ENCODE measurements around the gene CORO6. TPM values are rescaled to one million over a fixed set of nuclear protein-coding genes. Genes with fewer than 3 reads are reported as not detected.

CORO6 gene
- polyA plus RNA-seq, 4 donors, result 0.67 to 7.3 (median 1.1) TPM

DNA sequence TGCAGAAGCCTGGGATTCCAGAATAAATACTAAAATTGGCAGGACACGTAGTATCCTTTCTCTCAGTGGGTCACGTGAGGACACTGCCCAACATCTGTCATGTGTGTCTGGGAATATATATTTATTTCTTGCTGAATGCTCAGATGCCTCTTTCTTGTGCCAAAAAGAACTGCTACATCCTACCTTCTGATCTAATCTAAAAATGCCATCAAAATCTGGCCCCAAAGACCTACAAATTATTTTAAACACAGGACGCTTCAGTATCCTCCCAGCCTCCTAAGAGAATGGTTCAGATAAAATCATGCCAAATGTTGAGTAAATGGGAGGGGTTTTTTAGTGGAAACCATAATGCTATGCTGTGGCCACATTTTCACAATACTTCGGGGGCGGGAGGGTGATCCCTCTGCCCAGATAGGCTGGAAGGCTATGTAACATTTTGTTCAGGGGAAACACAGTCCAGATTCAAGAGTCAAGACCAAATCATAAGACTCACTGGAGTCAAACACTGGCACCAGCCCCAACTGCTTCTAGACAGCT is 22.9 kb upstream of the CORO6 start:
- WGBS, 3 donors, result 55 to 96% (median 88%) methylated on average over 5 of the region's 5 CpGs
- no peaks in the 10 kb centered on the region for H3K27me3 ChIP-seq (ENCODE audit: control insufficient read depth in 3 of 3, insufficient read depth in 3 of 3, low read length in 3 of 3)

DNA sequence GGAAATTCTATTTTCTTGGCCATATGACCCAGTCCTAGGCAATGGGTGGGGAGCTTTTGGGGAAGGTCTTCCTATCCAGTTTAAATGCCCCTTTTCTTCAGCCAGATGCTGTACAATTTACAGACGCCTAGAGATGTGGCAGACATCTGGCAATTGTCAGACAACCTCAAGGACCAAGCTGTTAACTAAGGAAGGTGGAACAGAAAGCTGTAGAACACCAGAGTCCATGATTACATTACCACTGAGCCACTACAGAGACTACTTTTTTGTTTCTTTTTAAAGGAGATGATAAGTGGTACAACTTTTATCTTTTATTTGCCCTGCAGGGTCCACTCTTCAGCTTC is 21.1 kb upstream of the CORO6 start:
- H3K9me3 ChIP-seq (ENCODE audit: control insufficient read depth in 2 of 2, insufficient read depth in 1 of 2, low read depth in 1 of 2, low read length in 1 of 2), result peaks cover 0 to 4% of the 10 kb centered on the region in 2 donors
- WGBS, 3 donors, result 79 to 90% (median 89%) methylated on average over 1 of the region's 1 CpG
- DNase-seq, result no peak
- H3K27ac ChIP-seq (ENCODE audit: low read depth in 1 of 3, low read length in 2 of 3), result peak overlapping the region in 1 of 3 donors; percentile 83
- no peak overlapping the region for H3K4me3 ChIP-seq (ENCODE audit: low read depth in 1 of 3, low read length in 3 of 3)
- no peak for FAIRE-seq
- peaks cover 0 to 11% (median 9%) of the 10 kb centered on the region in 3 donors for H3K36me3 ChIP-seq (ENCODE audit: control insufficient read depth in 3 of 3, insufficient read depth in 2 of 3, low read depth in 1 of 3, low read length in 3 of 3)
- peaks cover 0 to 17% (median 15%) of the 10 kb centered on the region in 3 donors for H3K4me1 ChIP-seq (ENCODE audit: control insufficient read depth in 3 of 3, insufficient read depth in 2 of 3, low read depth in 1 of 3, low read length in 2 of 3)
- H3K27me3 ChIP-seq (ENCODE audit: control insufficient read depth in 3 of 3, insufficient read depth in 3 of 3, low read length in 3 of 3), result no peaks in the 10 kb centered on the region

More for the DNA sequence above, 22.9 kb upstream of the CORO6 start:
- Histone ChIP-seq H3K9me3 (ENCODE audit: control insufficient read depth in 2 of 2, insufficient read depth in 1 of 2, low read depth in 1 of 2, low read length in 1 of 2) (peaks cover 0 to 4% of the 10 kb centered on the region in 2 donors), H3K4me1 (ENCODE audit: control insufficient read depth in 3 of 3, insufficient read depth in 2 of 3, low read depth in 1 of 3, low read length in 2 of 3) (peaks cover 0 to 15% (median 15%) of the 10 kb centered on the region in 3 donors), H3K4me3 (ENCODE audit: low read depth in 1 of 3, low read length in 3 of 3) (no peak overlapping the region), H3K27ac (ENCODE audit: low read depth in 1 of 3, low read length in 2 of 3) (peak overlapping the region in 1 of 3 donors; percentile 86), H3K36me3 (ENCODE audit: control insufficient read depth in 3 of 3, insufficient read depth in 2 of 3, low read depth in 1 of 3, low read length in 3 of 3) (peaks cover 6 to 16% (median 9%) of the 10 kb centered on the region in 3 donors)
- DNase-seq (no peak), FAIRE-seq (no peak)

GRCh38 chr17:29642171-29642611 is 19.5 kb upstream of the CORO6 start:
- 64 to 71% (median 71%) methylated on average over 2 of the region's 2 CpGs for WGBS, 3 donors

GRCh38 chr17:29640981-29641642 is 18.4 kb upstream of the CORO6 start:
- no peak for FAIRE-seq

More at GRCh38 chr17:29642171-29642611, 19.5 kb upstream of the CORO6 start:
- DNase-seq (no peak), FAIRE-seq (no peak)
- Histone ChIP-seq H3K36me3 (ENCODE audit: control insufficient read depth in 3 of 3, insufficient read depth in 2 of 3, low read depth in 1 of 3, low read length in 3 of 3) (peaks cover 0 to 9% (median 5%) of the 10 kb centered on the region in 3 donors), H3K4me1 (ENCODE audit: control insufficient read depth in 3 of 3, insufficient read depth in 2 of 3, low read depth in 1 of 3, low read length in 2 of 3) (peaks cover 0 to 17% (median 15%) of the 10 kb centered on the region in 3 donors), H3K9me3 (ENCODE audit: control insufficient read depth in 2 of 2, insufficient read depth in 1 of 2, low read depth in 1 of 2, low read length in 1 of 2) (peaks cover 0 to 4% of the 10 kb centered on the region in 2 donors), H3K27me3 (ENCODE audit: control insufficient read depth in 3 of 3, insufficient read depth in 3 of 3, low read length in 3 of 3) (no peaks in the 10 kb centered on the region), H3K27ac (ENCODE audit: low read depth in 1 of 3, low read length in 2 of 3) (no peak overlapping the region), H3K4me3 (ENCODE audit: low read depth in 1 of 3, low read length in 3 of 3) (no peak overlapping the region)

GRCh38 chr17:29640413-29640812 is 17.7 kb upstream of the CORO6 start:
- DNase-seq (no peak), FAIRE-seq (no peak)
- Histone ChIP-seq H3K27ac (ENCODE audit: low read depth in 1 of 3, low read length in 2 of 3) (no peak overlapping the region), H3K36me3 (ENCODE audit: control insufficient read depth in 3 of 3, insufficient read depth in 2 of 3, low read depth in 1 of 3, low read length in 3 of 3) (peaks cover 9 to 10% (median 10%) of the 10 kb centered on the region in 3 donors), H3K27me3 (ENCODE audit: control insufficient read depth in 3 of 3, insufficient read depth in 3 of 3, low read length in 3 of 3) (no peaks in the 10 kb centered on the region), H3K9me3 (ENCODE audit: control insufficient read depth in 2 of 2, insufficient read depth in 1 of 2, low read depth in 1 of 2, low read length in 1 of 2) (peaks cover 0 to 4% of the 10 kb centered on the region in 2 donors), H3K4me3 (ENCODE audit: low read depth in 1 of 3, low read length in 3 of 3) (no peak overlapping the region), H3K4me1 (ENCODE audit: control insufficient read depth in 3 of 3, insufficient read depth in 2 of 3, low read depth in 1 of 3, low read length in 2 of 3) (peaks cover 0 to 17% (median 8%) of the 10 kb centered on the region in 3 donors)
- 34 to 74% (median 68%) methylated on average over 2 of the region's 2 CpGs for WGBS, 3 donors

More at GRCh38 chr17:29640981-29641642, 18.4 kb upstream of the CORO6 start:
- H3K9me3 ChIP-seq (ENCODE audit: control insufficient read depth in 2 of 2, insufficient read depth in 1 of 2, low read depth in 1 of 2, low read length in 1 of 2), result peaks cover 0 to 4% of the 10 kb centered on the region in 2 donors
- WGBS, 3 donors, result 76 to 96% (median 91%) methylated on average over 7 of the region's 7 CpGs
- H3K4me1 ChIP-seq (ENCODE audit: control insufficient read depth in 3 of 3, insufficient read depth in 2 of 3, low read depth in 1 of 3, low read length in 2 of 3), result peaks cover 0 to 17% (median 15%) of the 10 kb centered on the region in 3 donors
- H3K27ac ChIP-seq (ENCODE audit: low read depth in 1 of 3, low read length in 2 of 3), result peak overlapping the region in 1 of 3 donors; percentile 14
- no peaks in the 10 kb centered on the region for H3K27me3 ChIP-seq (ENCODE audit: control insufficient read depth in 3 of 3, insufficient read depth in 3 of 3, low read length in 3 of 3)
- no peak overlapping the region for H3K4me3 ChIP-seq (ENCODE audit: low read depth in 1 of 3, low read length in 3 of 3)
- DNase-seq, result no peak
- H3K36me3 ChIP-seq (ENCODE audit: control insufficient read depth in 3 of 3, insufficient read depth in 2 of 3, low read depth in 1 of 3, low read length in 3 of 3), result peaks cover 6 to 9% (median 8%) of the 10 kb centered on the region in 3 donors

- Histone ChIP-seq H3K36me3 (ENCODE audit: control insufficient read depth in 3 of 3, insufficient read depth in 2 of 3, low read depth in 1 of 3, low read length in 3 of 3) (peaks cover 12 to 32% (median 28%) of the 10 kb centered on the region in 3 donors), H3K4me3 (ENCODE audit: low read depth in 1 of 3, low read length in 3 of 3) (no peak overlapping the region), H3K27me3 (ENCODE audit: control insufficient read depth in 3 of 3, insufficient read depth in 3 of 3, low read length in 3 of 3) (no peaks in the 10 kb centered on the region), H3K9me3 (ENCODE audit: control insufficient read depth in 2 of 2, insufficient read depth in 1 of 2, low read depth in 1 of 2, low read length in 1 of 2) (no peaks in the 10 kb centered on the region), H3K27ac (ENCODE audit: low read depth in 1 of 3, low read length in 2 of 3) (no peak overlapping the region), H3K4me1 (ENCODE audit: control insufficient read depth in 3 of 3, insufficient read depth in 2 of 3, low read depth in 1 of 3, low read length in 2 of 3) (no peaks in the 10 kb centered on the region)
- DNase-seq, result no peak
- WGBS, 3 donors, result 92 to 99% (median 97%) methylated on average over 3 of the region's 3 CpGs
- FAIRE-seq, result no peak
These were observed 11.2 kb upstream of the CORO6 start for GRCh38 chr17:29633886-29634285.

DNA sequence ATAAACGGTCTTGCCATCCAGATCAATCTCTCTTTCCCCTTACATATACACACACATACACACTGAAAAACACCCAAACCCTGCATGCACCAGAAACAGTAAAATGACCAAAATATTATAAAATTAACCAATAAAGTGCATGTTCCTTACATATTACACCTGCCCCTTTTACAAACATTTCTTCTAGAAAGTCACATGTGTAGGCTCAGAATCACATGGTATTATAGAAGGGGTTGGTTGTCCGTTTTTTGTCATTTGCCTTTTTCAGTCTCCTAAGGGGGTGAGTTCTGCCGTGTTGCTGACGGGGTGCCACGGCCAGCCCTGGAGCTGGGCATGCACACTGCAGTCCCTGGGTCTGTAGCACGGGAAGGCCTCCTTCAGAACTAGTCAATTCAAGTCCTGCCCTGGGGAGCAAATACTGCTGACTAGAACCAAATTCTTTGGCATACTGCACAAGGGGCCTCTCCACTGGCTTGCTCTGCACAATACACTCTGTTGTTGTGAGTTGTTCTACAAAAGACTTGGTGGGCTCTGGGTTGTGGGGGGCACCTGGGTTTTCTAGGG is 8.0 kb upstream of the CORO6 start:
- H3K9me3 ChIP-seq (ENCODE audit: control insufficient read depth in 2 of 2, insufficient read depth in 1 of 2, low read depth in 1 of 2, low read length in 1 of 2), result no peaks in the 10 kb centered on the region
- no peaks in the 10 kb centered on the region for H3K4me1 ChIP-seq (ENCODE audit: control insufficient read depth in 3 of 3, insufficient read depth in 2 of 3, low read depth in 1 of 3, low read length in 2 of 3)
- DNase-seq (no peak), FAIRE-seq (no peak)
- no peak overlapping the region for H3K27ac ChIP-seq (ENCODE audit: low read depth in 1 of 3, low read length in 2 of 3)
- peaks cover 5 to 25% (median 19%) of the 10 kb centered on the region in 3 donors for H3K36me3 ChIP-seq (ENCODE audit: control insufficient read depth in 3 of 3, insufficient read depth in 2 of 3, low read depth in 1 of 3, low read length in 3 of 3)
- H3K4me3 ChIP-seq (ENCODE audit: low read depth in 1 of 3, low read length in 3 of 3), result no peak overlapping the region
- whole genome bisulfite sequencing, 3 donors, result 92 to 94% (median 92%) methylated on average over 6 of the region's 6 CpGs
- H3K27me3 ChIP-seq (ENCODE audit: control insufficient read depth in 3 of 3, insufficient read depth in 3 of 3, low read length in 3 of 3), result no peaks in the 10 kb centered on the region

DNA sequence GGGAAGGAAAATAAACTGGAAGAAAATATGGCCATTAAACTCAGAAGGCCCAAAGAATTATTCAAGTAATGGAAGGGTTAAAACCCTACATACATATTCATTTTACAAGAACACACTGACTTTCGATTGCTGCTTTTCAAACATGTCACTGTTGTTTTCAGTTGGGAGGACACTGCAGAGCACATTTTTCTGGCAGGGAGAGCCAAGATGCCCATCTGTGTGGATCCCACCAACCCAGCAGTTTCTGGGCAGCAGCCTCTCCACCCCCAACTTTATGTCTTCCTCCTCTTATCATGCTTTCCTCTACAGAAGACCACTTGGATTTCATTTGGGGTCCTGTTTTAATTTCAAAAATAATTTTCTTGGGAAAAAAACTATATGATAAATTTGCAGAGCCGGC is 7.1 kb upstream of the CORO6 start:
- DNase-seq, result no peak
- Histone ChIP-seq H3K4me1 (ENCODE audit: control insufficient read depth in 3 of 3, insufficient read depth in 2 of 3, low read depth in 1 of 3, low read length in 2 of 3) (no peaks in the 10 kb centered on the region), H3K9me3 (ENCODE audit: control insufficient read depth in 2 of 2, insufficient read depth in 1 of 2, low read depth in 1 of 2, low read length in 1 of 2) (no peaks in the 10 kb centered on the region), H3K27ac (ENCODE audit: low read depth in 1 of 3, low read length in 2 of 3) (no peak overlapping the region), H3K4me3 (ENCODE audit: low read depth in 1 of 3, low read length in 3 of 3) (no peak overlapping the region), H3K27me3 (ENCODE audit: control insufficient read depth in 3 of 3, insufficient read depth in 3 of 3, low read length in 3 of 3) (no peaks in the 10 kb centered on the region), H3K36me3 (ENCODE audit: control insufficient read depth in 3 of 3, insufficient read depth in 2 of 3, low read depth in 1 of 3, low read length in 3 of 3) (peaks cover 5 to 23% (median 19%) of the 10 kb centered on the region in 3 donors)
- no peak for FAIRE-seq
- WGBS, 3 donors, result 72 to 84% (median 77%) methylated on average over 2 of the region's 2 CpGs
